Activated T-cell treated with anti-CD3 and anti-CD28 coated beads for 24 hours (primary cell): Measurements from ENCODE around the gene SPRED1.
"Not testable (repeated sequence)": the region's sequence is repeated elsewhere in the genome, so short reads cannot be mapped to it uniquely, and the experiment has no call there.

ENCODE experiments used
- DNase-seq: peaks from one replicate; pipeline ENCODE4 v3.0.0-alpha.2; 2020; ENCODE audit warnings: low read depth

Gene SPRED1

GRCh38 chr15:38237021-38237420, 15.6 kb upstream of the SPRED1 start:
- DNase-seq, result not testable (repeated sequence)

GRCh38 chr15:38238311-38238710, 14.3 kb upstream of the SPRED1 start:
- DNase-seq, result no peak

- DNase-seq, result no peak
Observed at GRCh38 chr15:38242055-38242454, 10.6 kb upstream of the SPRED1 start.

GRCh38 chr15:38243278-38244055, 9.2 kb upstream of the SPRED1 start:
- no peak for DNase-seq

- no peak for DNase-seq
Observed at GRCh38 chr15:38247336-38247735, 5.3 kb upstream of the SPRED1 start.

GRCh38 chr15:38253351-38253781, 730 bp downstream of the SPRED1 start:
- DNase-seq, result no peak

GRCh38 chr15:38254051-38254883, 1.6 kb downstream of the SPRED1 start:
- no peak for DNase-seq

- no peak for DNase-seq
Observed at GRCh38 chr15:38255690-38256089, 3.1 kb downstream of the SPRED1 start.

GRCh38 chr15:38257676-38258075, 5.0 kb downstream of the SPRED1 start:
- DNase-seq, result no peak

- DNase-seq, result no peak
Observed at GRCh38 chr15:38259134-38259533, 6.5 kb downstream of the SPRED1 start.

GRCh38 chr15:38260077-38260476, 7.4 kb downstream of the SPRED1 start:
- no peak for DNase-seq

- no peak for DNase-seq
Observed at GRCh38 chr15:38263251-38263650, 10.6 kb downstream of the SPRED1 start.

GRCh38 chr15:38263996-38264395, 11.4 kb downstream of the SPRED1 start:
- DNase-seq, result no peak

GRCh38 chr15:38266247-38266986, 13.8 kb downstream of the SPRED1 start:
- no peak for DNase-seq

GRCh38 chr15:38267421-38268022, 14.9 kb downstream of the SPRED1 start:
- DNase-seq, result no peak

- no peak for DNase-seq
Observed at GRCh38 chr15:38271144-38271543, 18.5 kb downstream of the SPRED1 start.

- DNase-seq, result no peak
Observed at GRCh38 chr15:38271895-38272294, 19.3 kb downstream of the SPRED1 start.

- not testable (repeated sequence) for DNase-seq
Observed at GRCh38 chr15:38272431-38272830, 19.8 kb downstream of the SPRED1 start.

- no peak for DNase-seq
Observed at GRCh38 chr15:38274135-38274534, 21.5 kb downstream of the SPRED1 start.

- DNase-seq, result no peak
Observed at GRCh38 chr15:38275959-38276358, 23.3 kb downstream of the SPRED1 start.

GRCh38 chr15:38277281-38277680, 24.6 kb downstream of the SPRED1 start:
- not testable (repeated sequence) for DNase-seq

- no peak for DNase-seq
Observed at GRCh38 chr15:38281031-38281430, 28.4 kb downstream of the SPRED1 start.
